Stimulated activated CD4-positive, alpha-beta T cell treated with anti-CD3 and anti-CD28 coated beads, Interleukin-4, amount 100 ng/mL, for 24 hours (primary cell): Measurements from ENCODE around the gene RRP12.
A peak's percentile ranks its signal among the peaks of the same experiment; 100 is the strongest.
"Not testable (repeated sequence)": the region's sequence is repeated elsewhere in the genome, so short reads cannot be mapped to it uniquely, and the experiment has no call there.

ENCODE experiments used
- DNase-seq: peaks from one replicate; pipeline ENCODE4 v3.0.0-alpha.2; 2020

RRP12 gene

GRCh38 chr10:97407211-97407951 is 6.2 kb upstream of the RRP12 start:
- peak; percentile 73 for DNase-seq

DNA sequence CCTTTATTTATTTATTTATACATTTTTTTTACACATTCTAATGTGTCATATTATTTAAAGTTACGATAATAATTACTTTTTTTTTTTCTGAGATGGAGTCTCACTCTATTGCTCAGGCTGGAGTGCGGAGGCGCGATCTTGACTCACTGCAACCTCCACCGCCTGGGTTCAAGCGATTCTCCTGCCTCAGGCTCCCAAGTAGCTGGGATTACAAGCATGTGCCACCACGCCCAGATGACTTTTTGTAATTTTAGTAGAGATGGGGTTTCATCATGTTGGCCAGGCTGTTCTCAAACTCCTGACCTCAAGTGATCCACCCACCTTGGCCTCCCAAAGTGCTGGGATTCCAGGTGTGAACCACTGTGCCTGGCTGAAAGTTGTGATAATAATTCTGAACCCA is 5.3 kb upstream of the RRP12 start:
- not testable (repeated sequence) for DNase-seq

- no peak for DNase-seq
Measured at GRCh38 chr10:97406064-97406463, 4.9 kb upstream of the RRP12 start.

GRCh38 chr10:97404044-97404443 is 2.9 kb upstream of the RRP12 start:
- DNase-seq: no peak

DNA sequence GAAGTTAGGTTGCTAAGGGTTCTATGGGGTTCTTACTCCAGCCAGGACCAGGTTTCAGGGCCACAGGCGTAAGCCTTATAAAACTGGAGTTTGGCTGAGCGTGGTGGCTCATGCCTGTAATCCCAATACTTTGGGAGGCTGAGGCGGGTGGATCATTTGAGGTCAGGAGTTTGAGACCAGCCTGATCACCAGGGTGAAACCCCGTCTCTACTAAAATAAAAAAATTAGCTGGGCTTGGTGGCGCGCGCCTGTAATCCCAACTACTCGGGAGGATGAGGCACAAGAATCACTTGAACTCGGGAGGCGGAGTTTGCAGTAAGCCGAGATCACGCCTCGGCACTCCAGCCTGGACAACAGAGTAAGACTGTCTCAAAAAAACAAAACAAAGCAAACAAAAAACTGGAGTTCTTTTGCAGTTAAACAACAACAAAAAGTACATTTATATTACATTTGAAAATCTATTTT is 347 bp upstream of the RRP12 start:
- DNase-seq: no peak

DNA sequence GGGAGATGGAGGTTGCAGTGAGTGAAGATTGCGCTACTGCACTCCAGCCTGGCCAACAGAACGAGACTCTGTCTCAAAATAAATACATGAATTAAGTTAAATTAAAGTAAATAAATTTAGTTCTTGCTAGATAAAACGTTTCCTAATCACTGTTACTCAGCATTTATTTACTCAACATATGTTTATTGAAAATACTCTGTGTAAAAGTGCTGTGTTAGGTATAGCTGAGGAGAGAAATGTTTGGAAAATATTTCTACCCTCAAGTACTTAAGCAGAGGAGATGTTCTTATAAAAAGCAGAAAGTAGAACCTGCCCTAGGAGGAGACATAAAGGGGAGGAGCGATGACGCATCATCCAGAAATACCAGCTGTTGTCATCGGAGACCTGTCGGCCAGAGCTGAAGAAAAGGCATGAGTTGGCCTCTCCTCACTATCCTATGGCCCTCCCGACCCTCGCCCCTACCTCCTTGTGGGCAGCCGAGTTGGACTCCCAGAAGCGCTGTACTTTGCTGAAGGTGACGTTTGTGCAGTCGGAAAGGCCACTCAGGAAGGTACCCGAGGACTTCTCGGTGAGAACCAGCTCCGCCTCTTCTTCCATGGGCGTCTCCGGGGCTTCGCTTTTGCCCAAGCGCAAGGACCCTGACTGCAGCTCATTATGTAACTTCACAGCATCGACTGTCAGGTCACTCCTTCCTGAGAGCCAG is 1.1 kb downstream of the RRP12 start:
- peak; percentile 51 for DNase-seq

- no peak for DNase-seq
Measured at GRCh38 chr10:97396056-97396455, 5.1 kb downstream of the RRP12 start.

DNA sequence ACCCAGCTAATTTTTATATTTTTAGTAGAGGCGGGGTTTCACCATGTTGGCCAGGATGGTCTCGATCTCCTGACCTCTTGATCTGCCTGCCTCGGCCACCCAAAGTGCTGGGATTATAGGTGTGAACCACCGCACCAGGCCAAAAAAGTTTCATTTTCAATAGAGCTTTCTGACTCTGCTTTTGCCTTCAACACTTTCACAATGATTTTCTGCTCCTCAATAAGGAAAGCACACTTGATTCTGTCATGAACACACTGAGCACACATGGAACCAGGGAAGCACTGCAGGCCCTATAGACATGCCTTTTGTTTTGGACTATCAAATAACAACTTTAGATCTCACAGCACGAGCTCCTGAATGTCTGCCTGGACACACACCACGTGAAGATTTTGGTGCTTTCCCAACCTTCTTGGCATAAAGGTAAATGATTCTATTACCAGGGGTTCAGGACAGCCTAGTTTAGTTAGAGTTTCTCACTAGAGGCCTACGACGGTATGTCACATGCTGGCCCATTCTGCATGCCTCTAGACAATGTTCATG is 8.0 kb downstream of the RRP12 start:
- DNase-seq: no peak

DNA sequence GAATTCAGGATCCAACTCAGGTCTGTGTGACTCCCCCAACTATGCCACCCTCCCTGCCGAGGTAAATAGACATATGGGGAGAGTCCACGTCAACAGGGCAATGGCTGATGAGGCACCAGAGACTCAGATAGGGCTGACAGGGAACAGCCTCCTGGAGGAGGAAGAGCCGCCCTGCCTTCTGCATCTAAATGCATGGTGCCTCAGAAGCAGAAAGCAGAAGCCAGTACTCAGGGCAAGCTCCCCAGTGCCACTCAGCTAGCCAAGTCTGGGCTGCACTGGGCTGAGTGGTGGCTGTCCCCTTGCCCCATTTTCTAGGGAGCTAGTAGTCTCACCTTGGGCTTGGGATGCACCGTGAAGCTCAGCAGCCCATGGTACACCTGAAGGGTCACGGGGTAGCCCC is 11.0 kb downstream of the RRP12 start:
- DNase-seq: no peak

DNA sequence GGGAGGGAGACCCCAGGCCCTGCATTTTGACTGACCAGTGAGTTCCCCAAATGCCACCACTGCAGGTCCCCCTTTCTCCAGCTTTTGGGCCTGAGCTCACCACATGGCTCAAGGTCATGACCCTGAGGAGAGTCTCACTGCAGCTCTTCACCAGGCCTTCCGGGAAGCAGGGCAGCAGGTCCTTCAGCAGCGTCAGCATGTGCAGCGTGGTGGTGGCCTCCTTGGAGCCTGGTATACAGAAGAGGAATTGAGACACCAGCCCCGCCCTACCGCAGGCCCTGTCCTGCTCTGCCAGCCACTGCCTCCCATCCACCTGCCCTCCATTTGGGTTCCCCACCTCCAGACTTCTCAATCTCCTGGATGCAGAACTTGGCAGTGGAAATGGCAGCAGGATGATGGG is 13.0 kb downstream of the RRP12 start:
- DNase-seq: no peak

- no peak for DNase-seq
Measured at GRCh38 chr10:97385565-97385964, 15.6 kb downstream of the RRP12 start.

GRCh38 chr10:97384641-97385040 is 16.5 kb downstream of the RRP12 start:
- DNase-seq: no peak

DNA sequence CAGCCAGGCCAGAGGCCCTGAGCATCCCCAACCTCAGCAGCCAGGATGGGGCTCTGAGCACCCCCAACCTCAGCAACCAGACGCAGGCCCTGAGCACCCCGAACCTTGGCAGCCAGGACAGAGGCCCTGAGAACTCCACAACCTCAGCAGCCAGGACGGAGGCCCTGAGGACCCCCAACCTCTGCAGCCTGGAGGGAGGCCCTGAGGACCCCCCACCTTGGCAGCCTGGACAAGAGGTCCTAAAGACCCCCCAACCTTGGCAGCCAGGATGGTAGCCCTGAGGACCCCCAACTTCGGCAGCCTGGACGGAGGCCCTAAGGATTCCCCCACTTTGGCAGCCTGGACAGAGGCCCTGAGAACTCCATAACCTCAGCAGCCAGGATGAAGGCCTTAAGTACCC is 17.0 kb downstream of the RRP12 start:
- no peak for DNase-seq

GRCh38 chr10:97383159-97383558 is 18.0 kb downstream of the RRP12 start:
- DNase-seq: no peak

- no peak for DNase-seq
Measured at GRCh38 chr10:97381626-97382025, 19.5 kb downstream of the RRP12 start.

DNA sequence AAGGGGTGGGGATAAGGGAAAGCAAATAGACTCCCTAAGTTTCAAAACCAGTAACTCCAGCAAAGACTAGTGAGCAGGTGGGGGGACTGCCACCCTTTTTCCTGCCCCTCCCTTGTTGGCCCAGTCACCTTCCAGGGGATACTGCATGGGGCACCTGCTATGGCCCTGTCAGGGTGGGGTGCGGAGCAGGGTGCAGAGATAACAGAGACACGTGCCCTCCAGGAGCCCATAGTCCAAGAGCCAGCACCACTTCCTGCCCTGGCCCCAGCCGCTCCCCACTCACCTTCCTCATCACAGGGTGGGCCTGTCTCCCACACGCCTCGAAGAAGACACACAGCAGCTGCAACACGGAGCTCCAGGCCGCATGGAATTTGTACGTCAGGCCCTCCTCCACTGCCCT is 20.6 kb downstream of the RRP12 start:
- DNase-seq: no peak

- DNase-seq: no peak
Measured at GRCh38 chr10:97378933-97379921, 21.9 kb downstream of the RRP12 start.

GRCh38 chr10:97376413-97376812 is 24.7 kb downstream of the RRP12 start:
- DNase-seq: no peak

- no peak for DNase-seq
Measured at GRCh38 chr10:97373456-97373855, 27.7 kb downstream of the RRP12 start.

- DNase-seq: no peak
Measured at GRCh38 chr10:97372233-97372875, 28.8 kb downstream of the RRP12 start.

DNA sequence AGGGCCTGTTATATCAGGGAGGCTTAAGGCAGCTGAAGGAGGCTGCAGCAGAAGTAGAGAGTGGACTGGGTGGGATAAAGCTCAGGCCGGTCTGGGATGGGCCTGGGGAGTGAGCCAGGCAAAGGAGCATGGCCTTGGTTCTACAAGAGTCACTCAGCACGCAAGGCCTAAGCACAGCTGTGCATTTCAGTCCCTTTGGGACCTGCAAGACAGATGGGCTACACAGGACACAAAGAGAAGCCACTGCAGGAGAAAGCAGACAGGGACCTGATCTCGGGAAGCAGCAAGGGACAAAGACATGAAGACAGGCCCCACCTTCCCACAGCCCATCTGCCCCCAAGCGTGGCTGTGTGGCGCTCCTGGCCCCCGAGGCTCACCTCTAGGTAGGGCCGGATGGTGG is 29.4 kb downstream of the RRP12 start:
- no peak for DNase-seq

DNA sequence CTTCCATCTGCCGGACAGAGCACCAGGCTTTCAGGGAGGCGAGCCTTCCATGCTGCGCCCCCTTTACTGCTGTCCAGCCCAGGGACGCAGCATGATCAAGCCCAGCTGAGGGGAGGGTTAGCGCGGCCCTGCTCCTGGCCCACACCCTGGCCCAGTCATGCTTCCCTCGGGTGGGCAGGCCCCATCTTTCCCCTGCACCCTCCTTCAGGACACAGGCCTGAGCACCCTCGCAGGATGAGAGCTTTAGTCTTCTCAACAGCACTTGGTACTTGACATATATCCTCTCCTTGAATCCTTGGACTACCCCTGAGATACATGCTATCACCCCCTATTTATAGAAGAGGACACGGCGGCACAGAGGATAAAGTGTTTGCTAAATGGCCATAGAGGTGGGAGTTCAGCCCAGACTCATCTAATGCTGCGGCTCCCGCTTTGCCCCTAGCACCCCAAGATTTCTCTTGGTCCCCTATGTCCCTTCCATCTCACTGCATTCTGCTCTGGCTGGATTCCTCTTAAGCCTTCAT is 34.0 kb downstream of the RRP12 start:
- DNase-seq: no peak
